T-helper 2 cell treated with Interferon-gamma antibody and Interleukin-4, amounts not matched to agents 100 ng/mL and 5 ng/mL, for 36 hours (primary cell): Measurements from ENCODE around the gene PODXL. TPM values are rescaled to one million over a fixed set of nuclear protein-coding genes. Genes with fewer than 3 reads are reported as not detected.
"Not testable (repeated sequence)": the region's sequence is repeated elsewhere in the genome, so short reads cannot be mapped to it uniquely, and the experiment has no call there.

Experiments used
- intact Hi-C: fragments of 100-400 bp; cut with micrococcal nuclease; formaldehyde crosslinking; loops from one replicate; pipeline ENCODE4 v1.15.1; 2023
- total RNA-seq: library from RNA; stranded (reverse); gene quantifications from 2 replicates; pipeline ENCODE4 v1.2.3, GENCODE V29; 2022

PODXL gene
- total RNA-seq, 1 donor from 2014 or later: 1.5 TPM

- intact Hi-C loops: no loop called here
Observed at GRCh38 chr7:131538071-131538812, 18.2 kb downstream of the PODXL start.

- intact Hi-C loops: no loop called here
Observed at GRCh38 chr7:131537571-131537978, 18.9 kb downstream of the PODXL start.

GRCh38 chr7:131536361-131536849, 20.0 kb downstream of the PODXL start:
- intact Hi-C loops: no loop called here

- intact Hi-C loops: no loop called here
Observed at GRCh38 chr7:131533566-131534561, 22.6 kb downstream of the PODXL start.

GRCh38 chr7:131533151-131533559, 23.3 kb downstream of the PODXL start:
- intact Hi-C loops: no loop called here

- intact Hi-C loops: no loop called here
Observed at GRCh38 chr7:131532570-131533091, 23.8 kb downstream of the PODXL start.

- intact Hi-C loops: no loop called here
Observed at GRCh38 chr7:131530137-131530536, 26.3 kb downstream of the PODXL start.

GRCh38 chr7:131529617-131530016, 26.8 kb downstream of the PODXL start:
- intact Hi-C loops: no loop called here

- intact Hi-C loops: no loop called here
Observed at GRCh38 chr7:131529179-131529578, 27.2 kb downstream of the PODXL start.

- intact Hi-C loops: no loop called here
Observed at GRCh38 chr7:131527456-131527855, 29.0 kb downstream of the PODXL start.

GRCh38 chr7:131525820-131526219, 30.6 kb downstream of the PODXL start:
- intact Hi-C loops: no loop called here

- intact Hi-C loops: no loop called here
Observed at GRCh38 chr7:131524703-131525102, 31.7 kb downstream of the PODXL start.

- intact Hi-C loops: no loop called here
Observed at GRCh38 chr7:131524115-131524514, 32.3 kb downstream of the PODXL start.

GRCh38 chr7:131522325-131522930, 34.0 kb downstream of the PODXL start:
- intact Hi-C loops: no loop called here

- intact Hi-C loops: no loop called here
Observed at GRCh38 chr7:131521651-131522163, 34.7 kb downstream of the PODXL start.

- intact Hi-C loops: no loop called here
Observed at GRCh38 chr7:131518626-131519025, 37.8 kb downstream of the PODXL start.

- intact Hi-C loops: no loop called here
Observed at GRCh38 chr7:131517218-131517923, 39.1 kb downstream of the PODXL start.

GRCh38 chr7:131515471-131515870, 41.0 kb downstream of the PODXL start:
- intact Hi-C loops: not testable (repeated sequence)

GRCh38 chr7:131513245-131514061, 43.0 kb downstream of the PODXL start:
- intact Hi-C loops: loop anchor here (1.0 to 5.0 kb wide), 2 partner anchors 444 to 616 kb away; no protein-coding TSS in a partner anchor
